K562 (cell line): ENCODE data around the gene AFAP1. TPM values are rescaled to one million over a fixed set of nuclear protein-coding genes. Genes with fewer than 3 reads are reported as not detected.
A peak's percentile ranks its signal among the peaks of the same experiment; 100 is the strongest.

ENCODE experiments used
- ATAC-seq: fragments of 200-7000 bp; cut with Tn5 transposase; 3 replicates; pipeline ENCODE4 v1.9.1; 2020; ENCODE audit warnings: moderate library complexity
- BruUV-seq: library from RNA; stranded (reverse); fragments of 400-500 nt; replicated peaks from 2 replicates; lab custom pipeline; 2021; lab: Mats Ljungman, UMichigan
- CTCF ChIA-PET: fragments of 300-600 bp; formaldehyde crosslinking; extraction: SDS; loops from one replicate; lab custom pipeline; 2021; ENCODE audit warnings: low intra/inter-chr PET ratio; lab: Yijun Ruan, JAX
- POLR2A ChIA-PET: fragments of 300-600, 350-650 bp; sonication (Branson Sonifier 250); formaldehyde crosslinking; extraction: SDS; loops from one replicate; lab custom pipeline; 2021; ENCODE audit warnings: antibody characterized with exemption, inconsistent platforms; lab: Yijun Ruan, JAX
- DNase-seq, 4 experiments: peaks; one replicate each; pipeline versions ENCODE4 v3.0.0 to v3.0.0-alpha.2; 2011 to 2018; ENCODE audit warnings: low spot score in 3 of 4, mixed read lengths in 3 of 4; ENCODE audit errors: extremely low read depth in 1 of 4
- FAIRE-seq: peaks from 2 replicates; lab custom pipeline; 2011; peaks lifted over from hg19 to GRCh38; lab: Jason Lieb, UNC
- H2AFZ ChIP-seq: 2 replicates; pipeline ENCODE4 v1.6.0; 2011; ENCODE audit warnings: low read depth, low read length, control low read depth, inconsistent platforms
- H3K27ac ChIP-seq: fragments of 200-600 bp; 3 replicates; pipeline ENCODE4 v1.8.0; 2011; ENCODE audit warnings: low read depth, mild to moderate bottlenecking, control low read depth, inconsistent platforms, low read length, moderate library complexity, mixed read lengths; ENCODE audit errors: extremely low read depth
- H3K27me3 ChIP-seq, 2 experiments: fragments of 300-600 bp in 1 of 2; 2 replicates in 1 of 2; 3 replicates in 1 of 2; pipeline versions ENCODE4 v1.6.0 to v1.8.0; 2011; ENCODE audit warnings: inconsistent platforms in 2 of 2, low read length in 2 of 2, mild to moderate bottlenecking in 1 of 2, mixed read lengths in 1 of 2, moderate library complexity in 1 of 2; ENCODE audit not compliant: control insufficient read depth in 2 of 2, insufficient read depth in 2 of 2
- H3K36me3 ChIP-seq: fragments of 300-600 bp; 3 replicates; pipeline ENCODE4 v1.8.0; 2011; ENCODE audit warnings: mild to moderate bottlenecking, low read length, inconsistent platforms; ENCODE audit not compliant: control insufficient read depth, insufficient read depth
- H3K4me1 ChIP-seq, 2 experiments: fragments of 200-600 bp in 1 of 2; replicated peaks in 1 of 2; 2 replicates in 1 of 2; 3 replicates in 1 of 2; pipeline versions ENCODE4 v1.5.1 to v1.8.0; 2011; ENCODE audit warnings: inconsistent platforms in 2 of 2, low read length in 2 of 2, mild to moderate bottlenecking in 1 of 2, mixed read lengths in 1 of 2, moderate library complexity in 1 of 2; ENCODE audit not compliant: control insufficient read depth in 2 of 2, insufficient read depth in 2 of 2
- H3K4me2 ChIP-seq: 2 replicates; pipeline ENCODE4 v1.6.1; 2011; ENCODE audit warnings: low read length, control low read depth, inconsistent platforms, mixed read lengths; ENCODE audit not compliant: insufficient read depth
- H3K4me3 ChIP-seq: fragments of 200-600 bp; sonication (generic), shearing (Covaris generic); 2 replicates; pipeline ENCODE4 v1.5.1; 2016; ENCODE audit warnings: control low read depth, inconsistent platforms
- H3K79me2 ChIP-seq: fragments of 200-600 bp; 3 replicates; pipeline ENCODE4 v1.8.0; 2011; ENCODE audit warnings: low read length, inconsistent platforms; ENCODE audit not compliant: control insufficient read depth, insufficient read depth
- H3K9ac ChIP-seq, 2 experiments: 2 replicates each; pipeline versions ENCODE4 v1.6.0 to v1.6.1; 2011; ENCODE audit warnings: low read depth in 2 of 2, low read length in 2 of 2, control low read depth in 1 of 2, inconsistent platforms in 1 of 2, mild to moderate bottlenecking in 1 of 2, mixed read lengths in 1 of 2; ENCODE audit not compliant: insufficient read depth in 1 of 2
- H3K9me1 ChIP-seq: one replicate; pipeline ENCODE4 v1.6.0; 2011; ENCODE audit warnings: inconsistent platforms, mild to moderate bottlenecking, low read length, moderate library complexity; ENCODE audit not compliant: control insufficient read depth, insufficient read depth
- H3K9me3 ChIP-seq: replicated peaks from 2 replicates; pipeline ENCODE4 v1.5.1; 2011; ENCODE audit warnings: low read depth, low read length, inconsistent platforms; ENCODE audit not compliant: control insufficient read depth, insufficient read depth
- H4K20me1 ChIP-seq: replicated peaks from 2 replicates; pipeline ENCODE4 v1.6.1; 2011; ENCODE audit warnings: low read length, inconsistent platforms, mixed read lengths; ENCODE audit not compliant: control insufficient read depth, insufficient read depth
- BCOR ChIP-seq: fragments of 450-650 bp; IDR thresholded peaks from 2 replicates; pipeline ENCODE4 v1.6.1; 2016
- BDP1 ChIP-seq: IDR thresholded peaks from 3 replicates; pipeline ENCODE4 v1.6.1; 2011; ENCODE audit not compliant: insufficient read length, insufficient read depth
- DDX20 ChIP-seq: fragments of 450-650 bp; IDR thresholded peaks from 2 replicates; pipeline ENCODE4 v1.6.1; 2016; ENCODE audit warnings: missing genetic modification characterization, low read depth, mild to moderate bottlenecking, missing compliant biosample characterization, moderate library complexity
- ESRRA ChIP-seq: fragments of 450-650 bp; IDR thresholded peaks from 2 replicates; pipeline ENCODE4 v1.6.1; 2014; ENCODE audit warnings: low read depth, mild to moderate bottlenecking, moderate library complexity, borderline replicate concordance
- FOXJ2 ChIP-seq: fragments of 200-800 bp; sonication (Bioruptor generic); IDR thresholded peaks from 2 replicates; pipeline ENCODE4 v1.6.1; 2016; ENCODE audit warnings: missing genetic modification characterization, missing compliant biosample characterization
- MAFK ChIP-seq: IDR thresholded peaks from 2 replicates; pipeline ENCODE4 v1.6.1; 2011; ENCODE audit warnings: low read length, improper control_type of control experiment
- NFIC ChIP-seq: fragments of 450-650 bp; IDR thresholded peaks from 2 replicates; pipeline ENCODE4 v1.6.1; 2017; ENCODE audit warnings: mild to moderate bottlenecking, inconsistent platforms
- POLR2G ChIP-seq: fragments of 200-400 bp; formaldehyde crosslinking; IDR thresholded peaks from 2 replicates; pipeline ENCODE4 v1.6.1; 2017; ENCODE audit warnings: low read depth, mild to moderate bottlenecking, antibody characterized with exemption, low read length, moderate library complexity
- RERE ChIP-seq: sonication (generic); formaldehyde crosslinking; IDR thresholded peaks from 2 replicates; pipeline ENCODE4 v1.8.0; 2023; ENCODE audit warnings: missing genetic modification reagents, mild to moderate bottlenecking, borderline replicate concordance
- SUPT5H ChIP-seq: fragments of 450-650 bp; IDR thresholded peaks from 2 replicates; pipeline ENCODE4 v1.6.1; 2016
- THRAP3 ChIP-seq: fragments of 450-650 bp; IDR thresholded peaks from 2 replicates; pipeline ENCODE4 v1.6.1; 2016; ENCODE audit warnings: mild to moderate bottlenecking, inconsistent platforms, borderline replicate concordance
- ZNF41 ChIP-seq: fragments of 250-450 bp; sonication (Bioruptor Pico); conservative IDR thresholded peaks from 2 replicates; pipeline ENCODE4 v1.4.0; 2020; ENCODE audit warnings: mild to moderate bottlenecking
- WGBS: fragments of 100-300 bp; shearing (Covaris generic); methylation state at CpG from one replicate; pipeline ENCODE4 v1.1.6; 2016; ENCODE audit warnings: low coverage, mixed read lengths; ENCODE audit not compliant: insufficient coverage; ENCODE audit errors: missing lambda C conversion rate; 5-methylcytosine and 5-hydroxymethylcytosine counted together
- in situ Hi-C: fragments of 300-500 bp; cut with MboI; formaldehyde crosslinking; loops from 4 replicates; pipeline ENCODE4 v1.15.0; 2018; ENCODE audit warnings: inconsistent platforms, mixed read lengths
- intact Hi-C: fragments of 100-400 bp; cut with micrococcal nuclease; formaldehyde crosslinking; loops from 2 replicates; pipeline ENCODE4 v1.14.2; 2022
- polyA plus RNA-seq, 8 experiments: library from polyadenylated mRNA; depleted of rRNA in 4 of 8; stranded (reverse) in 5 of 8; unstranded in 3 of 8; fragments of >200 nt; fragmentation: Nextera tagmentation in 2 of 8; fragmentation: Illumina TruSeq in 1 of 8; extraction: Ambion mirVana in 2 of 8; extraction: Trizol in 1 of 8; gene quantifications; 2 replicates each; pipeline versions ENCODE4 v1.2.1 to v1.2.3, GENCODE V29; 2011 to 2014; ENCODE audit warnings: inconsistent platforms in 1 of 8, missing spikeins in 1 of 8
- total RNA-seq, 7 experiments: library from RNA; depleted of rRNA in 6 of 7; stranded (reverse); fragments of >200 nt in 6 of 7; fragmentation: Illumina TruSeq in 2 of 7; extraction: Trizol in 2 of 7; gene quantifications; 2 replicates each; pipeline versions ENCODE4 v1.2.1 to v1.2.3, GENCODE V29; 2011 to 2021; ENCODE audit warnings: low replicate concordance in 1 of 7

Gene AFAP1
- total and polyA plus RNA-seq, 9 of the 15 experiments (the other 6 are each of a cell fraction or from before 2014, with no cell fraction given): 0.07 to 0.42 (median 0.12) TPM; not detected in 1

- Histone ChIP-seq H3K4me2 (no peak overlapping the region), H4K20me1 (peaks cover 7% of the 10 kb centered on the region; the same call in 1 of the 2 replicates), H3K27me3 (no peaks in the 10 kb centered on the region), H3K9me3 (no peaks in the 10 kb centered on the region; the same call in 1 of the 2 replicates), H3K4me1 (no peaks in the 10 kb centered on the region; a peak in 1 of 5 replicates), H2AFZ (no peak overlapping the region), H3K9ac (no peak overlapping the region), H3K36me3 (peaks cover 16% of the 10 kb centered on the region), H3K27ac (no peak overlapping the region), H3K4me3 (no peak overlapping the region), H3K79me2 (no peaks in the 10 kb centered on the region), H3K9me1 (no peaks in the 10 kb centered on the region)
- 62% methylated on average over 16 of the region's 16 CpGs for WGBS
- in situ Hi-C loops: no loop called here
- no peak for TF ChIP-seq FOXJ2 (tag)
- no peak for TF ChIP-seq BCOR
- no peak for TF ChIP-seq NFIC
- 0 out of 2 replicates have a peak, but pooled peaks have one; percentile 27 for TF ChIP-seq POLR2G
- TF ChIP-seq DDX20: no peak
- intact Hi-C loops: no loop called here
- no peak for ATAC-seq
- FAIRE-seq: no peak
- no peak for DNase-seq
- BruUV-seq: no TSS peak
- POLR2A ChIA-PET: no interaction called here
- CTCF ChIA-PET: no interaction called here
Observed at GRCh38 chr4:7768736-7769135, 170.9 kb downstream of the AFAP1 start.

- H3K4me2 ChIP-seq: no peak overlapping the region
- DNase-seq: no peak
- intact Hi-C loops: no loop called here
- POLR2A ChIA-PET: no interaction called here
- peaks cover 8% of the 10 kb centered on the region; the same call in 1 of the 2 replicates for H4K20me1 ChIP-seq
- H3K36me3 ChIP-seq: peaks cover 11% of the 10 kb centered on the region
- H3K4me3 ChIP-seq: no peak overlapping the region
- H3K27ac ChIP-seq: no peak overlapping the region
- in situ Hi-C loops: no loop called here
- no peak for ATAC-seq
- H3K9me3 ChIP-seq: no peaks in the 10 kb centered on the region; the same call in 1 of the 2 replicates
- no peaks in the 10 kb centered on the region for H3K9me1 ChIP-seq
- no peaks in the 10 kb centered on the region for H3K4me1 ChIP-seq
- WGBS: 35% methylated on average over 13 of the region's 13 CpGs
- FAIRE-seq: no peak
- H3K79me2 ChIP-seq: no peaks in the 10 kb centered on the region
- no TSS peak for BruUV-seq
- H2AFZ ChIP-seq: no peak overlapping the region
- H3K27me3 ChIP-seq: no peaks in the 10 kb centered on the region
- no peak overlapping the region for H3K9ac ChIP-seq
- CTCF ChIA-PET: no interaction called here
- TF ChIP-seq RERE (CRISPR knock-in tag) (no peak), MAFK (no peak), SUPT5H (no peak), THRAP3 (no peak), BDP1 (no peak), ZNF41 (no peak), ESRRA (no peak)
Observed at GRCh38 chr4:7767966-7768365, 171.7 kb downstream of the AFAP1 start.
